Measurements from ENCODE around the gene ANKIB1. TPM values are rescaled to one million over a fixed set of nuclear protein-coding genes. Genes with fewer than 3 reads are reported as not detected.
"Not testable (repeated sequence)": the region's sequence is repeated elsewhere in the genome, so short reads cannot be mapped to it uniquely, and the experiment has no call there.

ANKIB1 gene
- total RNA-seq, 1 donor = 110 TPM

DNA sequence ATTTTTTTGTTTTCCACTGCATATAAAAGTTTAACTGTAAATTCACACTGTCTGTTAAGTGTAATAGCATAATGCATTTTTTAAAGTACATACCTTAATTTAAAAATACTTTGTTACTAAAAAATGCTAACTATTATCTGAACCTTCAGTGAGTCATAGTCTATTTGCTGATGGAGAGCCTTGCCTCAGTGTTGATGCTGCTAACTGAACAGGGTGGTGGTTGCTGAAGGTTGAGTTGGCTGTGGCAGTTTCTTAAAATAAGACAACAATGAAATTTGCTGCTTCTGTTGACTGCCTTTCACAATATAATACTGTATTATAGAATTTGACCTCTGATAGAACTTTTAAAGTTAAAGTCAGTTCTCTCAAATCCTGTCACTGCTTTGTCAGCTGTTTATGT is 129.2 kb downstream of the ANKIB1 start:
- Histone ChIP-seq H3K27me3 (ENCODE audit: insufficient read depth, low read length) (no peaks in the 10 kb centered on the region), H3K4me3 (ENCODE audit: low read length) (no peak overlapping the region), H3K9me3 (ENCODE audit: low read depth, low read length) (no peaks in the 10 kb centered on the region), H3K4me1 (ENCODE audit: insufficient read depth, low read length) (no peaks in the 10 kb centered on the region)

DNA sequence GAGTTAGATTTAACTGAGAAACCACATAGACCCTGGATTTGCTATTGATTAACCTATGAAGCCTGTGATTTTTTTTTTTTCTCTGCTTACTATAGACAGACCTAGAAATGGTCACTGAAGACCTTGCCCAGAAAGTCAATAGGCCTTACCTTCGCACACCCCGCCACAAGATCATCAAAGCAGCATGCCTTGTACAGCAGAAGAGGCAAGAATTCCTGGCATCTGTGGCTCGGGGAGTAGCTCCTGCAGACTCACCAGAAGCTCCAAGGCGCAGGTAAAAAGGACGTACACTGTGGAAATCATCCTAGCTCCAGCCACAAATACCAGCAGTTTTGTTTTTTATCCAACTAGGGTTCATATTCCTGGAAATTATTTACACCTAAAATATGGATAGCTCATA is 145.3 kb downstream of the ANKIB1 start:
- Histone ChIP-seq H3K27me3 (ENCODE audit: insufficient read depth, low read length) (no peaks in the 10 kb centered on the region), H3K4me3 (ENCODE audit: low read length) (no peak overlapping the region), H3K9me3 (ENCODE audit: low read depth, low read length) (no peaks in the 10 kb centered on the region), H3K4me1 (ENCODE audit: insufficient read depth, low read length) (no peaks in the 10 kb centered on the region)

DNA sequence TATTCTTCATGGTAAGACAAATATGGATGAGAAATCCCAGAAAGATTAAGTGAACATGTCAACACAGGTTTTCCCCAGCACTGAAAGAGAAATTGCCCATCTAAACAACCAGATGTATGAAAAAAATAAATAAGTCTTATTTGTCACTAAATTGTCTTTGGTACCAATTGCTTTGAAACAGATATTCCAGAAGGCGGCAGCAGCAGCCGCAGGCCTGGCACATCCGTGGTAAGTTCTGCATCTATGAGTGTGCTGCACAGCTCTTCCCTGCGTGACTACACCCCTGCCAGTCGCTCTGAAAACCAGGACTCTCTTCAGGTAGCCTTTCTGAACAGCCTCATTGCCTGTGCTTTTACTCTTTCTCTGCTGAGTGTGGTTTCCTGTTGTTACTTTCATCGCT is 151.8 kb downstream of the ANKIB1 start:
- Histone ChIP-seq H3K9me3 (ENCODE audit: low read depth, low read length) (no peaks in the 10 kb centered on the region), H3K4me3 (ENCODE audit: low read length) (no peak overlapping the region), H3K27me3 (ENCODE audit: insufficient read depth, low read length) (no peaks in the 10 kb centered on the region), H3K4me1 (ENCODE audit: insufficient read depth, low read length) (no peaks in the 10 kb centered on the region)

DNA sequence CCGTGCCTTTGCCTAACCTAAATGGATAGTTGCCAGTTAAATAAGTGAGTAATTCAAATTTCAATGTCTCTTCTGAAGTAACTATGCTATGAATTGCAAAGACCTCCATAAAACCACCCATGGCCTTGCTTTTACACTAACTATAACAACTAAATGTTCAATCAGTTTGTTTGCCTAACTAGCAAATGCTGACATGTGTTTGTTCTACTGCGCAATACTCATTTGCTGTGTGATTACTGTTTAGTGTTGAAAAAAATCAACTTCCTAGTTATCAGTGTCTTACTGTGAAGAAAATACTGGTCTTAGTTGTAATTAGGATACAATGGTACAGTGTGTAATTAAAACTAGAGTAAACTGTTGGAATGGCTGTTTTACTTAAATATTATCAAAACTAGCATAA is 154.2 kb downstream of the ANKIB1 start:
- Histone ChIP-seq H3K4me1 (ENCODE audit: insufficient read depth, low read length) (peaks cover 9% of the 10 kb centered on the region), H3K9me3 (ENCODE audit: low read depth, low read length) (no peaks in the 10 kb centered on the region), H3K4me3 (ENCODE audit: low read length) (no peak overlapping the region), H3K27me3 (ENCODE audit: insufficient read depth, low read length) (no peaks in the 10 kb centered on the region)

DNA sequence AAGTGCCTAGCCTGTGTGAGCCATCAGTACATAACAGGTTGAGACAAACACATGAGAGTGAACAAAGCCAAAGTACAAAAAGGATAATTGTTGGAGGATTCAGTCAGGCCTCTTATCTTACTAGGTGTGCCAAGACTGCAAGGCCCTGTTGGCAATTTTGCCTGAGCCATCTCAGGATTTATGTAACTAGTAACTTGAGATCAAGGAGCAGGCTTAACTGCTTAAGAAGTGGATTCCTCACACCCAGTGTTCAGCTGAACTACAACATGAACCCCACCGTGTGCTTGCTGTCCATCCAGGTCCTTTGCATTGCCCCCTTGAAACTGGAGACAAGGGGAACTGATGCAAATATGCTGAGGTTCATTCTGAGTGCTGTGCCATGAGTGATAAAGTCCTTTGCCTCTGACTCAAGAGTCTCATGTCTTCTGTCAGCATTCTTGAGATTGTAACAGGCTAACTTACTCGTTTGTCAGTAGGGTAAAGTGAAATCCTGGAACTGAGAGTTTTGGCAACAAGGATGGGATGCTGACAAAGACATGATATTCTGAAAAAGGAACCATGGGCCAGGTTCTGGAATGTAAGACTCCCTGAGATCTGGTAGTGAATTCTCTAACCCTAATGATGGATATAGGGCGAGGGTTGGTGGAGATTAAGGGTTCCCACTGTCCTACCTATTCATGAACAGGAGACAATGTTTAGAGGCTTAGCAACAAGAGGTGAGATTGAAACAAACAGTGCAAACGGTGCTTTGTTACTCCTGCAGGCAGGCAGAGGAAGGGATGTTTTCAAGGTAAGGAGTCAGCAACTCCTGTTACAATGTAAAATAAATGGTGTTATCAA is 157.4 kb downstream of the ANKIB1 start:
- H3K27me3 ChIP-seq (ENCODE audit: insufficient read depth, low read length) = no peaks in the 10 kb centered on the region
- no peaks in the 10 kb centered on the region for H3K9me3 ChIP-seq (ENCODE audit: low read depth, low read length)
- H3K4me3 ChIP-seq (ENCODE audit: low read length) = no peak overlapping the region
- H3K4me1 ChIP-seq (ENCODE audit: insufficient read depth, low read length) = peaks cover 9% of the 10 kb centered on the region

DNA sequence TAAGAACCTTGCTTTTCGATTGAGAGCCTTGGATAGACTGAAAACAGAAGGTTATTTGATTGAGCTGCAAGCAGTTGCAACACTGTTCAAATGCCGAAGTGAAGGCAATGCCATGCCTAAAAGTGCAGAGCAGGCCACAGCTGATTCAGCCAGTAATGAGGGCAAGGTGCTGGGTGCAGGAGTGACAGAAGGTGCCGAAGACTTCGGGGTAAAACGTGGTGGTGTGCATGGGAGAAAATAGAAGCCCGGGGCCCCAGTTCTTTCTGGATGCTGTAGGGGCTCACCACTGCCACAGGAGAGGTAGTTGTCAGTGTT is 157.9 kb downstream of the ANKIB1 start:
- H3K4me3 ChIP-seq (ENCODE audit: low read length) = no peak overlapping the region
- peaks cover 9% of the 10 kb centered on the region for H3K4me1 ChIP-seq (ENCODE audit: insufficient read depth, low read length)
- H3K9me3 ChIP-seq (ENCODE audit: low read depth, low read length) = no peaks in the 10 kb centered on the region
- H3K27me3 ChIP-seq (ENCODE audit: insufficient read depth, low read length) = no peaks in the 10 kb centered on the region

DNA sequence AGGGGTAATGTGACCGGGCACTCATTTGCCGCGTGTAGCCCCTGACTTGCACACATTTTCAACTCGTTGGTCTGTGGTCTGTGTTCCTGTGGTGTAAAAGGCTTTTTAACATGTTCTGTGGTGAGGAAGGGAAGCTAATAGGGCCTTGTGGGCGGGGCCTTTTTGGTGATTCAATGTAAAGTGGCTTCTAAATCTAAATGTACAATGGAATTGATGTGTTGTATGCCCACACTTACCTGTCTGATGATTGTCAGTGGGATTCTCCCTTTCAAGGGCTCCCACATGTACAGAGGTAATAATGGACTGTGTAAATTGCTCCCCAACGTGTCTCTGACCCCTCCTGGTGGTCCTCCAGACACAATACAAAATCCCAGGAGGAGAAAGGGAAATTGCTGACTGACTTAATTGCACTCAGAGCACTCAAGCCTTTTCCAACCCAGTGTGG is 158.4 kb downstream of the ANKIB1 start:
- Histone ChIP-seq H3K27me3 (ENCODE audit: insufficient read depth, low read length) (no peaks in the 10 kb centered on the region), H3K4me1 (ENCODE audit: insufficient read depth, low read length) (peaks cover 9% of the 10 kb centered on the region), H3K4me3 (ENCODE audit: low read length) (no peak overlapping the region), H3K9me3 (ENCODE audit: low read depth, low read length) (no peaks in the 10 kb centered on the region)

DNA sequence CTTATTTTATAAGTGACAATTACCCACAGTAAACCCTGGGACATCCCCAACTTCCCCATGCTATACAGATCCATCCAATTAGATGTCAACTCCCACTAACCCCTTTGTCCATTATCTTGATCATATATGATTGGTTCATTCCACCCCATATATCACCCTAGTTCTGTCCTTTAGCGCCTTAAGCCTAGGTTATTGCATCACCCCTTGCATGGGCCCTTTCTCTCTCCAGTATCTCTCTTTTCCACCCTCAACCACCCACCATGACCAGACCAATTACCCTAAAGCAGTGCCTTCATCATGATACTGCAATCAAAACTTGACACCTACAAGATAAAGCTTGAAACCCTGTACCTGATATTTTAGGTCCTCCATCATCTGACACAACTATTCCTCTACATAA is 163.6 kb downstream of the ANKIB1 start:
- Histone ChIP-seq H3K4me1 (ENCODE audit: insufficient read depth, low read length) (peaks cover 1% of the 10 kb centered on the region), H3K4me3 (ENCODE audit: low read length) (no peak overlapping the region), H3K9me3 (ENCODE audit: low read depth, low read length) (no peaks in the 10 kb centered on the region), H3K27me3 (ENCODE audit: insufficient read depth, low read length) (peaks cover 2% of the 10 kb centered on the region)

DNA sequence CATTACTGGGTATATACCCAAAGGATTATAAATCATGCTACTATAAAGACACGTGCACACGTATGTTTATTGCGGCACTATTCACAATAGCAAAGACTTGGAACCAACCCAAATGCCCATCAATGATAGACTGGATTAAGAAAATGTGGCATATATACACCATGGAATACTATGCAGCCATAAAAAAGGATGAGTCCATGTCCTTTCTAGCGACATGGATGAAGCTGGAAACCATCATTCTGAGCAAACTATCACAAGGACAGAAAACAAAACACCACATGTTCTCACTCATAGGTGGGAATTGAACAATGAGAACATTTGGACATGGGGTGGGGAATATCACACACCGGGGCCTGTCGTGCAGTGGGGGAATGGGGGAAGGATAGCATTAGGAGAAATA is 164.4 kb downstream of the ANKIB1 start:
- H3K27me3 ChIP-seq (ENCODE audit: insufficient read depth, low read length); H3K4me1 ChIP-seq (ENCODE audit: insufficient read depth, low read length); H3K9me3 ChIP-seq (ENCODE audit: low read depth, low read length); H3K4me3 ChIP-seq (ENCODE audit: low read length): not testable (repeated sequence)

DNA sequence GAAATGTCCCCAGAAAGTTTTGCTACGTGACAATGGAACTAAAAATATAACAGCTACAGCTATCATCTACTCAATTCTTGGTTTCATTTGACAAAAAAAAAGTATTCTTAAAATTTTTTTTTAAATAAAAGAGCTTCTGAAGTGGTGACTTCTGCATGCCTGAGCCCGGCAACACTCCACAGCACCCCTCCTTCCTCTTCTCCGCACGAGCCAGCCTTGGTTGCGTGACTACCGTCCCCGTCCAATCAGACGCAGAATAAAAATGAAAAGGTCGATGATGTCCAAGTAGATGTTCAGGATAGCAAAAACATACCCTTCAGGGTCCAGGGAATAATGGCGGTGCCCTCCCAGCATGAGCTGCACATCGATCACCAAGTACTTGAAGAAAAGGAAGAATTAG is 167.0 kb downstream of the ANKIB1 start:
- no peaks in the 10 kb centered on the region for H3K9me3 ChIP-seq (ENCODE audit: low read depth, low read length)
- no peaks in the 10 kb centered on the region for H3K4me1 ChIP-seq (ENCODE audit: insufficient read depth, low read length)
- peaks cover 2% of the 10 kb centered on the region for H3K27me3 ChIP-seq (ENCODE audit: insufficient read depth, low read length)
- no peak overlapping the region for H3K4me3 ChIP-seq (ENCODE audit: low read length)

DNA sequence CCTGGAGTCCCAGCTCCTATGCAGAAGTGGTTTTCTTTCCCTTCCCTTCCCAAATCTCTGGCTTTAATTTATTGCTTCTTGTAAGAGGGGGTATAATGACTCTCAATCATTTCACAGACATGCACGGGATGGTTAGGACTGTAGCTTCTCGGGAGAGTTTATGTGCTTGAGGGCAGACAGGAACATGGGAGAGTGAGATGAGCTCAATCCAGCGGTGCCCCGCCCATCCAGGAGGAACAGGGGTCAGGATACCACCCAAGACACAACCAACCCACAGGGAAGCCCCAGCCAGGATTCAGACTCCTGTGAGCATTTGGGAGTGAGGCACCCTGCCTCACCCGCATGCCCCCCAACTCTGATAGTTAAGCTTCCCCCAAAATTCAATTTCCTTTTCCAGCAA is 167.8 kb downstream of the ANKIB1 start:
- Histone ChIP-seq H3K27me3 (ENCODE audit: insufficient read depth, low read length) (peaks cover 2% of the 10 kb centered on the region), H3K9me3 (ENCODE audit: low read depth, low read length) (no peaks in the 10 kb centered on the region), H3K4me1 (ENCODE audit: insufficient read depth, low read length) (no peaks in the 10 kb centered on the region), H3K4me3 (ENCODE audit: low read length) (no peak overlapping the region)

DNA sequence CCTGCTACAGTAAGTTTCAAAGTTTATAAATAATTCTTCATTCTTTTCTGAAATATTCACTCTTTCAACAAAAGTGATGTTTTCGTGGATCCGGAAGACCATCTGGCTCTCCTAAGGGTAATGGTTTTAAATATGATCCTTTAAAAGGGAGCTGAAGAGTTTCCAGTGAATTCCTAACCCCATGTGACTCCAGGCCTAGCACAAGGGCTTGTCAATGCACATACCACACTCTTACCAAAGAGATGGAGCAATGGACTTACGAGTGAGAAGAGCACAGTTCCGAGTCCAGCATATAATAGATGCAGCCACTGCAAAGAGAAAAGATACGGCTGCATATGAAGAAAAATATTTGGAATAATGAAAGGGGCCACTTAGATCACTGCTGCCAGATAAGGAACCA is 169.5 kb downstream of the ANKIB1 start:
- no peaks in the 10 kb centered on the region for H3K9me3 ChIP-seq (ENCODE audit: low read depth, low read length)
- H3K4me1 ChIP-seq (ENCODE audit: insufficient read depth, low read length) = no peaks in the 10 kb centered on the region
- H3K4me3 ChIP-seq (ENCODE audit: low read length) = no peak overlapping the region
- H3K27me3 ChIP-seq (ENCODE audit: insufficient read depth, low read length) = peaks cover 2% of the 10 kb centered on the region

DNA sequence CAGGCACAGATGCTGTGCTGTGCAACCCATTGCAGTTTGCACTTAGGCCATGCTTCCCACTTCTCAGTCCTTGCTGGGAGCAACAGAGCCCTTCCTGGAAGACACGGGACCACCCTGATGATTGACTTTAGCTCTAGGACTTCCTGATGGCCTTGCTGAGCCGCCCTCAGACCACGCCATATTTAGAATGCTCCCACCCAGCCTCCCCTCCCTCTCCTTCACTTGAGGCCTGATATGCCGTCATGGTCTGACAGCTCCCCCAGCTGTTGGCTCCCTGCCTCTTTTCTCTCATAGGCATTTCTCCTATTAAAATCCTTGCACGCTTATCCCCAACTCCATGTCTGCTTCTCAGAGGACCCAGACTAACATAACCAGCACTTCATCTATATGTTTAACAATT is 172.1 kb downstream of the ANKIB1 start:
- H3K27me3 ChIP-seq (ENCODE audit: insufficient read depth, low read length) = peaks cover 2% of the 10 kb centered on the region
- no peaks in the 10 kb centered on the region for H3K9me3 ChIP-seq (ENCODE audit: low read depth, low read length)
- no peak overlapping the region for H3K4me3 ChIP-seq (ENCODE audit: low read length)
- H3K4me1 ChIP-seq (ENCODE audit: insufficient read depth, low read length) = no peaks in the 10 kb centered on the region

DNA sequence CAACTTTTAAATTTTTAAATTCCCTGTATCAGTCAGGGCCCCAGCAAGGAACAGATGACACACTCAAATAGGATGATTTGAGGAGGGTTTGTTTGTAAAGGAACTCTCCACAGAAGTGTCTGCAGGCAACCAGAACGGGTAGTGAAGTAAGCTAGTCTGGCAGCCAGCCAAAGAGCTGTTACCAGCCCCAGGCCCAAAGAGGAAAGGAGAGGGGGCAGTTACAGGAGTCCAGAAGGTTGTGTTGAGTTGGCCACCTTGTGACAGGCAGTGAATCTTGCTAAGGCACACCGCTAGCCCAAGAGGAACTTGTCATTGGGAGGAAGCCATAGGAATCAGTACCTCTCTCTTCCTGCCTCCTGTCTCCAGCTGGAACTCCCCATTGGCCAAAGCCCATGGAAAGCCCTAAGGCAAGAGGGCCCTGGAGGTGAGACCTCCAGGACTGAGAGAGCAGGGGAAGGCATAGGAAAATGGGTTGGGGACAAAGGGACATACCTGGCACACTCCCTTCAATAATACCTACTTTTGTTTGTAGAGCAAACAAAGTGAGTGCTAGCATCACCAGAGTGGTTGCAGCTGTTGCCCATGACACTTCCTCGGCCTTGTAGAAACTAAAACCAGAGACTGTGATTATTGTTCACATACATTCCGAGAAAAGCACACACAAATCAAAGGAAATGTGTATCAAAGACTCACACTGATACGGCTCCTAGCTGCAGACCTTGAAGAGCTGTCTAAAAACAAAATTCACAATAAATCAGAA is 176.1 kb downstream of the ANKIB1 start:
- Histone ChIP-seq H3K4me1 (ENCODE audit: insufficient read depth, low read length) (peaks cover 11% of the 10 kb centered on the region), H3K9me3 (ENCODE audit: low read depth, low read length) (no peaks in the 10 kb centered on the region), H3K4me3 (ENCODE audit: low read length) (no peak overlapping the region), H3K27me3 (ENCODE audit: insufficient read depth, low read length) (no peaks in the 10 kb centered on the region)

DNA sequence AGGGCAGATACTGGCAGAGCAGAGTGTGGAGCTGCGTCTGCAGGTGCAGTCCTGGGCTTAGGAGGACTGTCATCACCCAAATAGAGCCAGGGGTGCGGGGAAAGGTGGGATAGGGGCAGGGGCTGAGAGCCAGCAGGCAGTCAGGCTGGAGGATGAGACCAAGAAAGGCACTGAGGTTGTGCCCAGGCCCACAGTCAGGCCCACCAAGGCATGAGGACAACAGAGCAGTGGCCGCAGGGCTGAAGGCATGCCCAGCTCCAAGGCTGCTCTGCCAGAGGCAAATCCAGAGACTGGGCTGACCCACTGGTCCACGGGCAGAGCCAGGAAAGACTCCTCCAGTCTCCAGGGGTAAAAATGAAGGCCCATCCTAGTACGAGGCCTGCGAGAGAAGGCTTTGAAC is 177.2 kb downstream of the ANKIB1 start:
- Histone ChIP-seq H3K27me3 (ENCODE audit: insufficient read depth, low read length) (no peaks in the 10 kb centered on the region), H3K4me1 (ENCODE audit: insufficient read depth, low read length) (peaks cover 11% of the 10 kb centered on the region), H3K9me3 (ENCODE audit: low read depth, low read length) (no peaks in the 10 kb centered on the region), H3K4me3 (ENCODE audit: low read length) (no peak overlapping the region)

DNA sequence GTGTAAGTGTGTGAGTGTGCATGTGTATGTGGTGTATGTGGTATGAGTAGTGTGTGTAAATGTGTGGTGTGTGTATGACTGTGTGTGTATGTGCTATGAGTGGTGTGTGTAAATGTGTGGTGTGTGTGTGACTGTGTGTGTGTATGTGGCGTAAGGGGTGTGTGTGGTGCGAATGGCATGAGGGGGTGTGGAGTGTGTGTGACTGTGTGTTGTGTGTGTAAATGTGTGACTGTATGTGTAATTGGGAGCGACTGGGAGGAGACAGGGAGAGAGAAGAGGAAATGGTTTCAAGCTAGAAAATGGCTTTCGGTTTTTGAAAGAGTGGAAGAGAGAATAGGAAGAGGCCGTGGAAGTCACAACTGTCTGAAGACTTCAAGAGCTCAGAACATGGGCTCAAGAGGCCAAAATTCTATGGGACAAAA is 177.9 kb downstream of the ANKIB1 start:
- Histone ChIP-seq H3K4me3 (ENCODE audit: low read length) (no peak overlapping the region), H3K4me1 (ENCODE audit: insufficient read depth, low read length) (peaks cover 11% of the 10 kb centered on the region), H3K27me3 (ENCODE audit: insufficient read depth, low read length) (no peaks in the 10 kb centered on the region), H3K9me3 (ENCODE audit: low read depth, low read length) (no peaks in the 10 kb centered on the region)

Data from mononuclear cell (primary cell).